Suprapubic skin (tissue), 4 donors: ENCODE results near the gene TAF5L. TPM values are rescaled to one million over a fixed set of nuclear protein-coding genes. Genes with fewer than 3 reads are reported as not detected.

Experiments
- DNase-seq, 2 donors: peaks; one replicate each; pipeline ENCODE4 v3.0.0-alpha.2; 2019; ENCODE audit warnings: low spot score in 2 of 2
- H3K27ac ChIP-seq: fragments of 200-600 bp; sonication (generic); one replicate; pipeline ENCODE4 v1.5.1; 2019
- H3K27me3 ChIP-seq: fragments of 200-600 bp; sonication (generic); one replicate; pipeline ENCODE4 v1.5.1; 2019
- H3K36me3 ChIP-seq: fragments of 200-600 bp; sonication (generic); one replicate; pipeline ENCODE4 v1.5.1; 2019
- H3K4me1 ChIP-seq: fragments of 200-600 bp; sonication (generic); one replicate; pipeline ENCODE4 v1.5.1; 2019
- H3K4me3 ChIP-seq: fragments of 200-600 bp; sonication (generic); one replicate; pipeline ENCODE4 v1.5.1; 2019; ENCODE audit warnings: mild to moderate bottlenecking
- H3K9me3 ChIP-seq: fragments of 200-600 bp; sonication (generic); one replicate; pipeline ENCODE4 v1.5.1; 2019
- EP300 ChIP-seq: sonication (generic); formaldehyde crosslinking; IDR thresholded peaks from one replicate; pipeline ENCODE4 v1.6.1; 2017; ENCODE audit warnings: antibody characterized with exemption
- POLR2A ChIP-seq, 2 donors: fragments of 450-650 bp; IDR thresholded peaks; one replicate each; pipeline ENCODE4 v1.6.1; 2017; ENCODE audit warnings: antibody characterized with exemption in 2 of 2, mild to moderate bottlenecking in 2 of 2, moderate library complexity in 2 of 2
- POLR2AphosphoS5 ChIP-seq, 3 donors: sonication (generic); formaldehyde crosslinking; IDR thresholded peaks; one replicate each; pipeline ENCODE4 v1.6.1; 2017; ENCODE audit warnings: antibody characterized with exemption in 3 of 3
- WGBS: methylation state at CpG from one replicate; pipeline ENCODE4 v1.1.5; 2018; 5-methylcytosine and 5-hydroxymethylcytosine counted together
- total RNA-seq, 4 donors: library from RNA; depleted of rRNA; stranded (reverse); fragments of >200 nt; gene quantifications; one replicate each; pipeline ENCODE4 v1.1.0, GENCODE V29; 2016
- TF ChIP-seq, protein P1 (sequence below), 2 donors: fragments of 200-600 bp in 1 of 2; fragments of 450-650 bp in 1 of 2; sonication (generic) in 1 of 2; IDR thresholded peaks; one replicate each; pipeline ENCODE4 v1.5.1; 2016 to 2019; ENCODE audit warnings: antibody characterized with exemption in 2 of 2, mild to moderate bottlenecking in 1 of 2, moderate library complexity in 1 of 2

The TAF5L gene
- total RNA-seq, 4 donors from 2014 or later: 10.5 to 16.8 (median 15.8) TPM

DNA sequence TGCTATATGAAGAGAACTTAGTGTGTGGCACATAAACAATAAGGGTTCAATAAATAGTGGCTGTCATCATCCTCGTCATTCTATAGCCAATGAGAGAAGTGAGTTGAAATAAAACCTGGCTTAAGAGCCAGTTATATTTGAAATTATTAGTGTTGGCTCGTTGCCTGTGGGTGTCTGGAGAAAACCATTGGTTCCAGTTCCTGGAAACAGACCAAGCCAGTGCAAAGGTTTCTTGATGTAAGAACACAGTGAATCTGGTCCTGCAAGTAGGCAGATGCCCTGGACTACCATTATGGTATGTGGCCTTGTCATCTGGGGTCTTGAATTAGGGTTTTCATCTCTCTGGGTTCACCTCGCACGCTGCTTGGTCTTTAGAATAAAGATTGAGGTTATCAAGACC is 43.4 kb upstream of the TAF5L start:
- TF ChIP-seq POLR2A (IDR thresholded peaks at IDR 0.05) (no peak), EP300 (no peak), POLR2AphosphoS5 (IDR thresholded peaks at IDR 0.05) (no peak)
- TF ChIP-seq, protein P1, sequence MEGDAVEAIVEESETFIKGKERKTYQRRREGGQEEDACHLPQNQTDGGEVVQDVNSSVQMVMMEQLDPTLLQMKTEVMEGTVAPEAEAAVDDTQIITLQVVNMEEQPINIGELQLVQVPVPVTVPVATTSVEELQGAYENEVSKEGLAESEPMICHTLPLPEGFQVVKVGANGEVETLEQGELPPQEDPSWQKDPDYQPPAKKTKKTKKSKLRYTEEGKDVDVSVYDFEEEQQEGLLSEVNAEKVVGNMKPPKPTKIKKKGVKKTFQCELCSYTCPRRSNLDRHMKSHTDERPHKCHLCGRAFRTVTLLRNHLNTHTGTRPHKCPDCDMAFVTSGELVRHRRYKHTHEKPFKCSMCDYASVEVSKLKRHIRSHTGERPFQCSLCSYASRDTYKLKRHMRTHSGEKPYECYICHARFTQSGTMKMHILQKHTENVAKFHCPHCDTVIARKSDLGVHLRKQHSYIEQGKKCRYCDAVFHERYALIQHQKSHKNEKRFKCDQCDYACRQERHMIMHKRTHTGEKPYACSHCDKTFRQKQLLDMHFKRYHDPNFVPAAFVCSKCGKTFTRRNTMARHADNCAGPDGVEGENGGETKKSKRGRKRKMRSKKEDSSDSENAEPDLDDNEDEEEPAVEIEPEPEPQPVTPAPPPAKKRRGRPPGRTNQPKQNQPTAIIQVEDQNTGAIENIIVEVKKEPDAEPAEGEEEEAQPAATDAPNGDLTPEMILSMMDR (IDR thresholded peaks at IDR 0.05): no peak
- Histone ChIP-seq H3K36me3 (no peaks in the 10 kb centered on the region), H3K27ac (no peak overlapping the region), H3K4me1 (no peaks in the 10 kb centered on the region), H3K27me3 (no peaks in the 10 kb centered on the region), H3K4me3 (no peak overlapping the region), H3K9me3 (no peaks in the 10 kb centered on the region)
- DNase-seq: no peak
- WGBS: 88% methylated on average over 4 of the region's 4 CpGs

DNA sequence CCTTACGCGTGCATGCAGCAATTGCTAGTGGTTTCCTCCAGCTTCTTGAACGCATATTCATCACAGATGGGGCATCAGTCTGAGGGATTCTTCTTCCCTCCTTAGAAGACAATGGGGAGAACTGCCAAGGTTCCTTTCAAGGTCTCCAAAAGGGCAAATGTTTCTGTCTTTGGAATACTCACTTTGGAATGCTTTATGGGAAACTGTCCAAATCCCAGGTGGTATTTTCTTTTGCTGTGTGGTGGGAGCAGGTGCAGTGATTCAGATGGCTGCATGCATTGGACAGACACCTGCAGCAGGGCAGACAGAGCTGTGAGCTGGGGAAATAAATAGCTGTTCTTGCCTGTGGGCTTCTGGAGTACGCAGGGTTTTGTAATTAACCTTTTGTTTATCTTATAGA is 40.7 kb upstream of the TAF5L start:
- no peaks in the 10 kb centered on the region for H3K9me3 ChIP-seq

DNA sequence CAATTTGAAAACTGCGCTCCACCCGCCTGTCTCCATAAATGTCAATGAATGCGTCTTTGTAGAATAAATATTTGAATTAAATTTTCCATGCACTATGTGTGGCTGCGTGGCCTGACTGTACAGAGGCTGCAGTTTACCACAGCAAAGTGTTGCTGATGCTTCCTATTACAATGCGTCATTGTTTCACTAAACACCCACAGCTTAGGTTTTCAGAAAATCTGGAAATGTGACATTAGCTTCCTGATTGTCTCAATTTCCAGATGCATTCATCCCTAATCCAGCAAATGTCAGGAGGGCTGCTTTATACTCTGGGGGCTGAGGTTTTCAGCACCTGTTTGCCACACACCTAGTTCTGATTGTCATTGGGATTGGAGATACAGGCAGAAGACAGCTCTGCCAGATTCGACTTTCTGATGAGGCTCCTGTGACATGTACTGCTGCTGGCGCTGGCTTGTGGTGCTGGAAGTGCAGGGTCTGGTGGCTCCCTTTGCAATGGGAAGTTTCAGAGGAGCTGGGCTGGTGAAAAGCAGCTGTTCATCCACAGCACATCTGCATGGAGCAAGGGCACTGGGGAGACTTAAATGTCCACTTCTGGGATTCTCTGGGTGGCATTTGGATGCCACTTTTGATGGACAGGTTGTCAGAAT is 40.1 kb upstream of the TAF5L start:
- WGBS: 70% methylated on average over 5 of the region's 7 CpGs
- Histone ChIP-seq H3K4me1 (no peaks in the 10 kb centered on the region), H3K27me3 (no peaks in the 10 kb centered on the region), H3K9me3 (no peaks in the 10 kb centered on the region), H3K36me3 (no peaks in the 10 kb centered on the region), H3K27ac (no peak overlapping the region), H3K4me3 (no peak overlapping the region)
- TF ChIP-seq EP300 (no peak), POLR2AphosphoS5 (IDR thresholded peaks at IDR 0.05) (no peak), POLR2A (IDR thresholded peaks at IDR 0.05) (no peak)
- TF ChIP-seq, protein P1 (IDR thresholded peaks at IDR 0.05): no peak
- DNase-seq: no peak

More for the DNA sequence above, 40.7 kb upstream of the TAF5L start:
- H3K27me3 ChIP-seq: no peaks in the 10 kb centered on the region
- H3K27ac ChIP-seq: no peak overlapping the region
- TF ChIP-seq POLR2AphosphoS5 (IDR thresholded peaks at IDR 0.05): no peak
- TF ChIP-seq, protein P1 (IDR thresholded peaks at IDR 0.05): no peak
- TF ChIP-seq EP300: no peak
- no peak for TF ChIP-seq POLR2A (IDR thresholded peaks at IDR 0.05)
- no peaks in the 10 kb centered on the region for H3K4me1 ChIP-seq
- no peak overlapping the region for H3K4me3 ChIP-seq
- no peaks in the 10 kb centered on the region for H3K36me3 ChIP-seq
- 55% methylated on average over 4 of the region's 4 CpGs for WGBS
- DNase-seq: no peak

DNA sequence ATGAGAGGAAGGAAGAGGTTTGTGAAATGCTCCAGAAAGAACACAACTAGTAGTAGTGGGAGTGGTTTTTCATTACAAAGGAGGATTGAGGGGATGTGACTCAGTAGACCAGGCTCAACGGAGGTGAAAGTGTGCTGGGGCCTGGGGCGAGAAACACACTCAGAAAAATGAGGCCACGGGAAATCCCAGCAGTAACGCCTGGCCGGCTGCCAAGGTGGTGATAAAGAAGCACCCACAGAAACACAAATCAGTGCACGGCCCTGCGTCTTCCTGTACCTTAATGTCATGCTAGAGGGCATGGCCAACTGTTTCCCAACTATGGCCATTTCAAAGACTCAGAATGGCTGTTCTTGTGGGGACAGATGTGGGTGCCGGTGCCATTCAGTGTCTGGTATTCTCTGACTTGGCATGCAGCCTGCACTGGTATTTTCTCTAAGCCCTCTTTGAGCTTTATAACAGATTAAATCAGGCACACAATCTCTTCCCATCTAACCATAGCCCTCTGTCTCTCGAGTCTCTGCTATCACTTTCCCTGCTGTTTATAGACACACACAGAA is 38.3 kb upstream of the TAF5L start:
- no peaks in the 10 kb centered on the region for H3K9me3 ChIP-seq
- TF ChIP-seq POLR2AphosphoS5 (IDR thresholded peaks at IDR 0.05) (no peak), POLR2A (IDR thresholded peaks at IDR 0.05) (no peak)
- no peaks in the 10 kb centered on the region for H3K4me1 ChIP-seq
- H3K27ac ChIP-seq: no peak overlapping the region
- peaks cover 5% of the 10 kb centered on the region for H3K36me3 ChIP-seq
- no peaks in the 10 kb centered on the region for H3K27me3 ChIP-seq
- H3K4me3 ChIP-seq: no peak overlapping the region
- WGBS: 37% methylated on average over 9 of the region's 9 CpGs
- no peak for DNase-seq

DNA sequence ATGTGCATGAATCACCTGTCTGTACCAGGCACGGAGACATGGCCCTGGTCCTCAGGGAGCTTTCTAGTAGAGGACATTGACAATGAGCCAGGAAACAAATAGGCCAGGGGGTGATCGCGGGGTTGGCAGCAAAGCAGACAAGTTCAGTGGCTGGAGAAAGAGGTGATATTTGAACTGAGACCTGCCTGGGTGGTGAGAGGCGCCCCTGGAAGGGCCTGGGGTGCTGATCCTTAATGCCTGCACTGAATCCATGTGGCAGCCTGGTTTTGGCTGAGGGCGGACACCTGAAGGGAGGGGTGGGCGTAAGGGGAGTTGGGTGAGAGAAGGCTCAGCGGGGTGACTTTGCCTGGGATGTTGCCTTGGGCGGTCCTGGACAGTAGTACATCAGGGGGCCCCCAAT is 36.0 kb upstream of the TAF5L start:
- Histone ChIP-seq H3K4me3 (no peak overlapping the region), H3K36me3 (peaks cover 17% of the 10 kb centered on the region), H3K4me1 (no peaks in the 10 kb centered on the region), H3K27me3 (no peaks in the 10 kb centered on the region), H3K27ac (no peak overlapping the region), H3K9me3 (no peaks in the 10 kb centered on the region)
- TF ChIP-seq EP300: no peak
- no peak for TF ChIP-seq POLR2AphosphoS5 (IDR thresholded peaks at IDR 0.05)
- TF ChIP-seq POLR2A (IDR thresholded peaks at IDR 0.05): no peak
- TF ChIP-seq, protein P1 (IDR thresholded peaks at IDR 0.05): no peak
- no peak for DNase-seq
- 94% methylated on average over 8 of the region's 8 CpGs for WGBS
